A673 (cell line): Measurements from ENCODE around the gene ZNF622. TPM values are rescaled to one million over a fixed set of nuclear protein-coding genes. Genes with fewer than 3 reads are reported as not detected.

ENCODE experiments used
- BruUV-seq: library from RNA; stranded (reverse); fragments of 400-500 nt; replicated peaks from 2 replicates; lab custom pipeline; 2021; lab: Mats Ljungman, UMichigan
- CTCF ChIA-PET: fragments of 300-600 bp; sonication (Branson Sonifier 250); formaldehyde crosslinking; loops from one replicate; lab custom pipeline; 2022; ENCODE audit warnings: antibody characterized with exemption; lab: Charles Lee
- POLR2A ChIA-PET: fragments of 300-600 bp; sonication (Branson Sonifier 250); formaldehyde crosslinking; loops from one replicate; lab custom pipeline; 2022; ENCODE audit warnings: antibody characterized with exemption; ENCODE audit not compliant: low non-redundant PET; lab: Charles Lee
- DNase-seq: peaks from one replicate; pipeline ENCODE4 v3.0.0-alpha.2; 2015; ENCODE audit warnings: low spot score
- H3K27ac ChIP-seq: fragments of 200-600 bp; sonication (generic); 2 replicates; pipeline ENCODE4 v1.5.1; 2016; ENCODE audit warnings: mixed run types, low read depth, mild to moderate bottlenecking, mixed read lengths, antibody characterized with exemption, low read length; ENCODE audit not compliant: poor library complexity, severe bottlenecking
- H3K27me3 ChIP-seq: fragments of 200-600 bp; sonication (generic); replicated peaks from 2 replicates; pipeline ENCODE4 v1.6.1; 2017; ENCODE audit warnings: mixed run types, low read depth, mild to moderate bottlenecking, mixed read lengths, antibody characterized with exemption, low read length; ENCODE audit not compliant: insufficient read depth, poor library complexity
- H3K36me3 ChIP-seq: fragments of 200-600 bp; sonication (generic); 2 replicates; pipeline ENCODE4 v1.6.1; 2016; ENCODE audit warnings: mixed run types, mild to moderate bottlenecking, mixed read lengths, antibody characterized with exemption, low read length; ENCODE audit not compliant: insufficient read depth, poor library complexity, severe bottlenecking
- H3K4me1 ChIP-seq: fragments of 200-600 bp; sonication (generic); 2 replicates; pipeline ENCODE4 v1.6.1; 2017; ENCODE audit warnings: mixed run types, mild to moderate bottlenecking, mixed read lengths, antibody characterized with exemption, low read length; ENCODE audit not compliant: insufficient read depth, poor library complexity, severe bottlenecking
- H3K4me3 ChIP-seq: fragments of 200-600 bp; sonication (generic); 2 replicates; pipeline ENCODE4 v1.5.1; 2016; ENCODE audit warnings: low read depth, mixed run types, mild to moderate bottlenecking, mixed read lengths, low read length; ENCODE audit not compliant: poor library complexity, severe bottlenecking
- H3K9me3 ChIP-seq: fragments of 200-600 bp; sonication (generic); 2 replicates; pipeline ENCODE4 v1.6.1; 2016; ENCODE audit warnings: mixed run types, low read depth, mild to moderate bottlenecking, mixed read lengths, antibody characterized with exemption, low read length; ENCODE audit not compliant: poor library complexity, severe bottlenecking
- CTCF ChIP-seq: fragments of 300-800, 200-600 bp; sonication (generic); conservative IDR thresholded peaks from 2 replicates; pipeline ENCODE4 v1.5.1; 2017; ENCODE audit warnings: low read depth, mild to moderate bottlenecking, antibody characterized with exemption, low read length, moderate library complexity, mixed read lengths
- EZH2 ChIP-seq: fragments of 200-600 bp; sonication (generic); IDR thresholded peaks from 2 replicates; pipeline ENCODE4 v1.6.1; 2017; ENCODE audit warnings: borderline replicate concordance, low read depth, mild to moderate bottlenecking, mixed read lengths, antibody characterized with exemption, low read length; ENCODE audit not compliant: poor library complexity, severe bottlenecking
- intact Hi-C: fragments of 100-400 bp; cut with micrococcal nuclease; formaldehyde crosslinking; loops from one replicate; pipeline ENCODE4 v1.10.0; 2022; ENCODE audit not compliant: unreplicated experiment
- total RNA-seq: library from RNA; stranded (reverse); gene quantifications from 2 replicates; pipeline ENCODE4 v1.2.3, GENCODE V29; 2021

Gene ZNF622
- total RNA-seq, 1 experiment from 2014 or later, result 36.0 TPM

- no TSS peak for BruUV-seq
- intact Hi-C loops, result no loop called here
- H3K36me3 ChIP-seq, result no peaks in the 10 kb centered on the region
- TF ChIP-seq CTCF (no peak), EZH2 (no peak)
- no peak overlapping the region for H3K27ac ChIP-seq
- no peak overlapping the region for H3K4me3 ChIP-seq
- H3K9me3 ChIP-seq, result no peaks in the 10 kb centered on the region
- ChIA-PET POLR2A (no interaction called here), CTCF (no interaction called here)
- H3K4me1 ChIP-seq, result peaks cover 6% of the 10 kb centered on the region
- H3K27me3 ChIP-seq, result no peaks in the 10 kb centered on the region
- DNase-seq, result peak; percentile 36
Measured at GRCh38 chr5:16507716-16508115, 42.1 kb upstream of the ZNF622 start.

- POLR2A ChIA-PET, result no interaction called here
- H3K4me1 ChIP-seq, result peaks cover 7% of the 10 kb centered on the region
- intact Hi-C loops, result no loop called here
- BruUV-seq, result no TSS peak
- no peaks in the 10 kb centered on the region for H3K9me3 ChIP-seq
- H3K4me3 ChIP-seq, result no peak overlapping the region
- CTCF ChIA-PET, result no interaction called here
- DNase-seq, result no peak
- no peaks in the 10 kb centered on the region for H3K27me3 ChIP-seq
- TF ChIP-seq EZH2 (no peak), CTCF (no peak)
- H3K36me3 ChIP-seq, result no peaks in the 10 kb centered on the region
- no peak overlapping the region for H3K27ac ChIP-seq
Measured at GRCh38 chr5:16505904-16506303, 40.3 kb upstream of the ZNF622 start.

- DNase-seq, result no peak
- Histone ChIP-seq H3K36me3 (no peaks in the 10 kb centered on the region), H3K9me3 (no peaks in the 10 kb centered on the region), H3K27ac (no peak overlapping the region), H3K4me3 (no peak overlapping the region), H3K27me3 (no peaks in the 10 kb centered on the region), H3K4me1 (peaks cover 7% of the 10 kb centered on the region)
- CTCF ChIA-PET, result no interaction called here
- TF ChIP-seq EZH2, result no peak
- no peak for TF ChIP-seq CTCF
- intact Hi-C loops, result no loop called here
- POLR2A ChIA-PET, result no interaction called here
- no TSS peak for BruUV-seq
Measured at GRCh38 chr5:16505140-16505891, 39.7 kb upstream of the ZNF622 start.
